NCI-H1694 treated with DMSO at 0.1 percent for 48 hours (cell line): Measurements from ENCODE around the gene PALM2AKAP2.
"Not testable (repeated sequence)": the region's sequence is repeated elsewhere in the genome, so short reads cannot be mapped to it uniquely, and the experiment has no call there.

Experiments used
- DNase-seq: peaks from one replicate; lab custom pipeline; 2025; lab: John Stamatoyannopoulos, UW

Gene PALM2AKAP2

DNA sequence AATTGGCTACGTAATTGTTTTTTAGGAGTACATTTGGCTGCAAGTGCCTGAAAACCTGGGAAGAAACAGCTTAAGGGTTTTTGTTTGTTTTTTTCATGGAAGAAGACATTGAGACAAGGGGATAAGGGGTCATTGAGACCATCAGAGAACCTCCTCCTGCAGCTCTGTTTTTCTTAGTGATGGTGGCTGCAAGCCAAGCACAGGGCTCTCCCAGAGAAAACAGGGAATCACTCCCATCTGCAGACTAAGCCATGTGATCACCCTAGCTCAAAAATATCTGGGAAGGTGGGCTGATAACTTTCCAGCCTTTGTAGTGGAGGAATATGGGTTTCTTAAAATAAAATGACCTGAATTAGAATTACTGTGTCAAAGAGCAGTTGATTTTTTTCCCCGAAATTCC lies 25.1 kb downstream of the PALM2AKAP2 start:
- no peak for DNase-seq

DNA sequence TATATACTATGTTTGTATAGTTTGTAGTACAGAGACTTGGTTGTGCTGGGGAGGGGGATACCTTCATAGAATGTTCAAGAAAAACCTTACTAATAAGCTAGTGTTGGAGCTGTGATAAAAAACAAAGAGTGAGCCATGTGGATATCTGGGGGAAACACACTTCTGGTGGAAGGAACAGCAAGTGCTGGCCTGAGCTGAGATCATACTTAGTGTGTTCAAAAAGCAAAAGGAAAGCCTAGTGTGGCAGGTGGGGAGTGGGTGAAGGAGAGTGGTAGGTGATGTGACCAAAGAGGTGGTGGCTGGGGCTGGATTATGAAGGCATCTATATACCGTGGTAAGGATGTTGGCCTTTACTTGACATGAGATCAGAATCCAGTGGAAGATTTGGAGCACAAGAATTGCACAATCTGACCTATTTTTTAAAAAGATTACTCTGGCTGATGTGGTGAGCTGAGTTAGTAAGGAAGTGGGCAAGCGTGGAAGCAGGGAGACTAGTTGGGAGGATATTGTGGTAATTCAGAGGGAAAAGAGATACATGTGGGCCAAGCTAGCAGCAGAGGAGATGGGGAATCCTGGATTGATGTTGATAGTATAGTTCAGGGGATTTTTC lies 26.6 kb downstream of the PALM2AKAP2 start:
- DNase-seq, result no peak

DNA sequence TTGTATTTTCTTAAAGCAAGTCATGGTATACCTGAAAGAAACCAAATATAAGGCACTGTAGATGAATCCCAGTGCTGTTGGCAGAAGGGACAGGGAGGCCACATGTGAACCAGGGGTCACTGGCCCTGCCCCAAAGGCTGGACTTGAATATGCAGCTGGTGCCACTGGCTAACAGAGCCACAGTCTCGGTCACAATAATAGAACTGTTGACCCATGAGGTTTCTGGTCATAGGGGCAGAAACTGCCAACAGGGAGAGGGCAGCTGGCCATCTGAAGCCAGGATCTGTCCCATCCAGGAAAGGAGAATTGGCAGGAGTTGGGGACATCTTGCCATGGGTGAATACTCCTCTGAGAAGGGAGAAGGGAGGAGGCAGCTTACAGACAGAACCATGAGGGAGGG lies 31.9 kb downstream of the PALM2AKAP2 start:
- DNase-seq, result no peak

DNA sequence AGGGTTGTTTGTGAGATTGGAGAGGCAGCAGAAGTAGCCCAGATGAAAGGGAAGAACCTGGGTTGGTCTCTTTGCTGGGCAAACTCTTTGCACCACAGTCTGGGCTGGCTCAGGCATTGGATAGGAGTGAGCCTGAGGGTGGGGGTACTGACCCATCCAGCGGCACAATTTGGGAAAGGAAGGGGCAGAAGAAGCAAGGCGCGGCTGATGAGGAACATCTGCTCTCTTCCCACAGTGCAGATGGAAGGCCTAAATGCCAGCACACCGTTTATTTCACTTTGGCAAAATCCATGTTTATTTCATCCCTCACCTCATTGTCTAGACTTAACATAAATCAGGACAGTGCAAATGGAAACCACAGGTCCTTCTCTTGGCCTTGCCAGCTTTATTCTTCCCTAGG lies 32.3 kb downstream of the PALM2AKAP2 start:
- no peak for DNase-seq

DNA sequence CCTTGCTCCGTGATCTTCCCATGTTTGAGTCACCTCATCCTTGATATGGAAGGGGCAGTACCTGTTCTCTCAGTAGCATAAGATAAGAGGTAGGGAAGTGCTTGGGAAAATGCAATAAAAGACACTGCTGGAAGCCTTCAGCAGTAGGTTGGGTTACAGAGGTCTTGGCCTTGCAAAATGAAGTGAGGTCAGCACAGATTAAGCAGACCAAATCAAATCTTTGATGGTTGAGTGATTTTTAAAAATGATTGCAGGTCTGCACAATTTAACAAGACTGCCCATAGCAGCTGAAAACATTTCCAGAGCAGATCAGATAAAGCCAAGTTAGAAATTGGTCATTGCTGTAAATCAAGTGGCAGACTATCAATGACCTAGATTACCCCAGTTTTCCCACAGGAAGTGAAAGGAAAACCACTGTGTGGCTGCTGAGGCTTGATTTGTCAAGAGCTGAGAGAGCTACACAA lies 32.9 kb downstream of the PALM2AKAP2 start:
- no peak for DNase-seq

DNA sequence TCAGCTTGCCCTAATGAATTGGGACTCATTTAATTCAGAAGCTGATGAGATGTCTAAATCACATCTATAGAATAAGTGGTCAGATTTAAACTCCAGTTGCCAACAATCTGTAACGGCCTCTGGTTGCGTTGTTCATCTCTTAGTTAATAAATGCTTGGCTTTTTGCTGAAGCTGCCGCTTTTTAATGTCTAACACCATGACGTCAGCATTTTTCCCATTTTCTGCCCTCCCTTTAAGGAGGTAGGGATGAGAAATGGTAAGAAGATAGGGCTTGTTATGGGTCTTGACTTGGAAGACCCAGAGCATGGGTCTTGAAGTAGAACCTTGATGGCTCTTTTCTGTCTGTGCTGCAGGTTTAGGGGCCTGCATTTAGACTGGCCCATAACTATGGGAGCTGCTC lies 33.3 kb downstream of the PALM2AKAP2 start:
- no peak for DNase-seq

DNA sequence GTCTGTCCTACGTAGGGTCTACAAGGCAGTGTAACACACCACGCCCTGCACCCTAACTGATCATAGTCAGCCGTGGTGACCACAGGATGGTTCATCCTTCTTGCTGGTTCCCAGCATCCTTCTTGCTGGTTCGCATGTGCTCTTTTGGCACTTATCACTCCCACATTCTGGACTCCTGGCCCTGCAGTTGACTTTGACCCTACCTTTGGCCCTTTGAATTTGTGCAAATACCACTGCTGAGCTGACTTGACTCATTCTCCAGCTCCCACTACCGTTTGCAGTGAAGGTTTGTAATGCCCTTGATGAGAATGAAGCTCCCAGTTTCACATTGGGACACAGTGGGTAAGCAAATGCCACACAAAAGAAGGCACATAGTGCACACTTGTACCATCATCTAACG lies 33.8 kb downstream of the PALM2AKAP2 start:
- DNase-seq, result no peak

DNA sequence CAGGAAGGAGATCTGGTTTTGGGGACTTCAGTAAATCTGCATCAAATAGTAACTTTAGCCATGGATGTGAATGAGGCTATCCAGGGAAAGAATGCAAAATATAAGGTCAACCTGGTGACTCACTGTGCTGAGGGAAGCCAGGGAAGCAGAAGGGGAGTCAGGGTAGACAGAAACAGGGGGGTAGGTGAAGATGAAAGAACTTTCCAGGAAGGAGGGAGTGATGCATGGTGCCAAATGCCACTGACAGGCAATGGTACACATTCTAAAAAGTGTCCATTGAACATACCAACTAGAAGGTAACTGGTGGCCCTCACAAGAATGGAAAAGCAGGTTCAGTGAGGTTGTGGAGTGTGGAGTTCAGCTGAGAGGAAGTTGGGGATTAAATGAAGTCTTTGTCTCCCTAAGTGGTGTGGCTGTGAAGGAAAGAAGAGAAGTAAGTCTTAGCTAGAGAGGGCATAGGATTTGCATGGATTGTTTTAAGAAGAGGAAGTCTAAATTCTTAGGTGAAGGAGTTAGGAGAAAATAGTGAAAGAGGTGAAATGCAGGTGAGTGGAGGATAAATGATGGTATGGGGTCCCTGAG lies 35.5 kb downstream of the PALM2AKAP2 start:
- DNase-seq, result no peak

DNA sequence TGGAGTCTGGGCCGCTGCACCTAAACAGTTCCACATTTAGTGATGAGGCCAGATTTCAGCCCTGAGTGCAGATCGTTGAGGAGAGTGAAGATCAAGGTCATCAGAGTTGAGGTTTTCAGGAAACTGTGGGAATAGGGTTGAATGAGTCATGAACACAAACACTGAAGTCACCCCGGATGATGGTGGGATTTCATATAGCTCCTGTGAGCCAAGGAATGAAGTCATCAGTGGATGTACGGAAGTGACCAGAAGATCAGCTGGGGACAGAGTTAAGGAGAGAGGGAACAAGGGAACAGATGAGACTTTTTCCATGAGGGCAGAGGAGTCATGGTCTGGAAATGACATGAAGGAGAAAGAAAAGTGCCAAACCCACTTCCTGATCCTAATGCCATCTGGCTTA lies 36.5 kb downstream of the PALM2AKAP2 start:
- DNase-seq, result no peak

DNA sequence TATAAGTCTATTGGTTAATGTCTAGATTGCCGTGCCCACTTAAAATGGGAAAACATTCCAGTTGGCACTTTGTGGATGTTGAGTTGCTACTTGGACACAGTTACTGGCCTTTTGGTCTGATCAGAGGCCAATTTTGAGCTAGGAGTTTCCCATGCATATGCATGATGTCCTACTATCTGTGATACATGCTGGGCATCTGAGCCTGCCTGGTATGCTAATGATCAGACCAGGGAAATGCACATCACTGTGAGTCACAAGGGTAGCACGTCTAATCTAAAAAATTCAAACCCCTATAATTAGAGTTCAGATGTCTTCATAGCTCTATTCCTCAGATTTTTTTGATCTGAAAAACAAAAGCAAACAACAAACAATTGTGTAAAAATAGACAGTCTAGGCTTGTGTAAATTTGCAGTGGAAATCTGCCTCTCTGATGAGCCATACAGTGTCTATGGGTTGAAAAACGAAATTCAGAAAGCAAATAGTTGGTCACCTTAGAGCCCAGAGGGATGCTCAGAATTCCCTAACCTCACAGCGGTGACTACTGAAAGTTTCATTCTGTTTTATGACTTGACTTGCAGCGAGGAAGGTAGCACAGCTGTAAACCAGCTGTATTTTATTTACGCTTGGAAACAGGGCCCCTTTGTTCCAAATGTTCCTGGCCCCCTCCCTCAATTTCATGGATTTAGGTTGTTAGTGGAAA lies 37.3 kb downstream of the PALM2AKAP2 start:
- no peak for DNase-seq

DNA sequence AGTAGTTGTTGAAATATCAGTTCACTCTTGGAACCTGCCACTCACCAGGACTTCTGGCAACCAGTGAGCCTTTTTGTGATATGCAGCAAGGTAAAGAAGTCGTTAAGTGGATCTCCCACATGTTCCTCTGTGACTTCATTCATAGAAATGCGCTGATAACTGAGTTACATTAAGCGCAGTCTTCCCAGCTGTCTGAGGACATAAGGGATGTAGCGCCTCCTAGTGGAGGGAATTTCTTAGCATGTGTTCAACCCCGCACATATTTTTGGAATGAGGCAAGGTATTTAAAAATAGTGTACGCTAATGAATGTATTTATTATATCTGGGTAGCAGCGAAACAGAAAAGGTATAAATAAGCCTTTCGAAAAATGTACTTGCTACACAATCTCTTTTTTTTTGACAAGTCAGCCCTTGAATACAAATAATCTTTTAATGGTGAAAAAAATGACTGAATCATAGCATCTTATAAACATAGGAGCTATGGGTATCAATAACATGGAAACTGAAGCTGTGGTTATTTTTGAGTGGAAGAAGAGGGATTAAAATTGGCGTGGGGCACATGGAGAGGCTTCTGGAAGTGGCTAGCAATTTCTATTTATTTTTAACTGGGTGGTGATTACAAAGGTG lies 38.0 kb downstream of the PALM2AKAP2 start:
- DNase-seq, result peak; percentile 90

DNA sequence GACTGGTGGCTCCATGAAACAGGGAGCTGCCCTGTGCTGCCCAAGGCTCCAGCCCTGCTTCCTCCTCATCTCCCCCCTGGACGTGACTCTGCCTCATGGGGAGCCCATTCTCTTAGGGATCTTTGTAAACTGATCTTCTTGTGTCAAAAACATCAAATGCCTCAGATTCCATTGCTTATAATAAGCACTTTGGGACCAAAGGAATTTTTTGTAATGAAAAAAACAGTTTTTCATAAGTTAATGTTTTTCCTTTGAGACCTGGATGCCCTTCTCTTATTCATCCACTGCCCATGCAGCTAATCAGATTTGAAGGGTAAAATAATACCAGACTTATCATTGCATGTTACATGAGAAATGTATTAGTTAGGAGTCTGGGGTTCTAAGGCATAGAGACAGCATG lies 41.7 kb downstream of the PALM2AKAP2 start:
- DNase-seq, result no peak

DNA sequence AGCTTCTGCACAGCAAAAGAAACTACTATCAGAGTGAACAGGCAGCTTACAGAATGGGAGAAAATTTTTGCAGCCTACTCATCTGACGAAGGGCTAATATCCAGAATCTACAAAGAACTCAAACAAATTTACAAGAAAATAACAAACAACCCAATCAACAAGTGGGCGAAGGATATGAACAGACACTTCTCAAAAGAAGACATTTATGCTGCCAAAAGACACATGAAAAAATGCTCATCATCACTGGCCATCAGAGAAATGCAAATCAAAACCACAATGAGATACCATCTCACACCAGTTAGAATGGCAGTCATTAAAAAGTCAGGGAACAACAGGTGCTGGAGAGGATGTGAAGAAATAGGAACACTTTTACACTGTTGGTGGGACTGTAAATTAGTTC lies 45.4 kb downstream of the PALM2AKAP2 start:
- DNase-seq, result not testable (repeated sequence)

DNA sequence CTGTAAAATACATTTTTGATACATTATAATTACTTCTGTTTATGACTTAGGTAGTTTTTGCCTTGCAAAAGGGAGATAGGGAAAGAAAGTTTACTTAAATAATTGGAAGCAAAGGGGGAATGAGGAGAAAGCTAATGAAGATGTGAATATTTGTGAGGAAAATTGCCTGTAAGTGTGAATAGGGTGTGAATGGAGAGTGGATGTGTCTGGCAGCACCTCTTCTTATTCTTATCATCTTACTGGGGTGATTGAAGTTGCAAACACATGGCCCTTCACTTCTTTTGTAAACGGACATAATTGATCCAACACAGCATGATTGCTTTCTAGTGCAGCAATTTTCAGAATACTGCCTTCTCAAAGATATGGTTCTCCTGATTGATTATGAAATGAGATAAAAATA lies 46.6 kb downstream of the PALM2AKAP2 start:
- no peak for DNase-seq

DNA sequence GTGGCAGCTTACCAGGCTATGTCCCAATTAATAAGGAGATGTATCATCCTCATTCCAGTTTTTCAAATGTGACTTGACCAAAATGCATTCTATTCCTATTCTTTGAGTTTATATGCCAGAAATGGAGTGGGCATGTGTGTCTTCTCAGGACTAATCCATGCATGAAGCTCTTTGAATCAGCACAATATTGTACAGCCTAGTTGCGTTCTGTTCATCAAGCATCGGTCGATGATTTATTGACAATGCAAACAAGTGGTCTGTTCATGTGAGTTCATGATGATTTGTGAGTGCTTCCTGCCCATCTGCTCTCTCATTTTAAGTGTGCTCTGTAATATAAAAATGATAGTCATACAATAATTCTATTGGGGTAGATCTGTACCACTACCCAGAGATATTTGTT lies 48.3 kb downstream of the PALM2AKAP2 start:
- DNase-seq, result peak; percentile 34
